SW 1271 (cell line): ENCODE measurements around the gene CDH18.
"Not testable (repeated sequence)": the region's sequence is repeated elsewhere in the genome, so short reads cannot be mapped to it uniquely, and the experiment has no call there.

Experiments used
- DNase-seq, 2 experiments: peaks; one replicate each; lab custom pipeline; 2025; lab: John Stamatoyannopoulos, UW

CDH18 gene

DNA sequence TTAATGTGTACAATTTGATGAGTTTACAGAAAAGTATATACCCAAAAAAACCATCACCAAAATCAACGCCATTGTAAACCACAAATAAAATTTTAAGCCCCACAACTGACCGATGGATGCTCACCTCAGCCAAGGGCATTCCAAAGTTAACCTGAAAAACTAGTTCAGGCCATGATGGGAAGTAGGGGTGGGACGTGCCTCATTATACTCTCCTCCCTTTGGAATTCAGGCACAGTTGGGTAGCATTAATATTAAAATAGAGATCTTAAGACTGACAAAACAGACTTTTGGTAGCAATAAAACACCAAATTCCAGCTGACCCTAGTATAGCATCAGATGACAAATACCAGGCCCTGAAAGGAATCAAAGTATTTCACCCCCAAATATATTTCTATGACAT is 129.0 kb downstream of the CDH18 start:
- DNase-seq = no peak

DNA sequence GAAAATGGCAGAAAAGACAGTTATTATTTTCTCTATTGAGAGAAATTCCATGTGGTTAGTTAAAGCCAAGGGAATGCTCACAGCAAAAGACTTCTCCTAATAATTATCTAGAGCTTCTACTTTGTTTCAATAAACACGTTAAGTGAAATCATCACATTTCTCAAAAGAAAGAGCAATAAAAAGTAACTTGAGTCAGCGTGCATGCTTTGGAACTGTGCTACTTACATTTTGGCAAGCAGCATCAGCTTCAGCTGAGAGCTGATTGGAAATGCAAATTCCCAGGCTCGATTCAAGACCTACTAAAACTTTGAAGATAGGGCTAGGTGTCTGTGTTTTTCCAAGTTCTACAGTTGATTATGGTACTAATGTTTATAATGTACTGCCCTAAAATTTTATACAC is 132.1 kb downstream of the CDH18 start:
- no peak for DNase-seq

- DNase-seq = no peak
Observed at GRCh38 chr5:19855453-19855852, 132.5 kb downstream of the CDH18 start.

DNA sequence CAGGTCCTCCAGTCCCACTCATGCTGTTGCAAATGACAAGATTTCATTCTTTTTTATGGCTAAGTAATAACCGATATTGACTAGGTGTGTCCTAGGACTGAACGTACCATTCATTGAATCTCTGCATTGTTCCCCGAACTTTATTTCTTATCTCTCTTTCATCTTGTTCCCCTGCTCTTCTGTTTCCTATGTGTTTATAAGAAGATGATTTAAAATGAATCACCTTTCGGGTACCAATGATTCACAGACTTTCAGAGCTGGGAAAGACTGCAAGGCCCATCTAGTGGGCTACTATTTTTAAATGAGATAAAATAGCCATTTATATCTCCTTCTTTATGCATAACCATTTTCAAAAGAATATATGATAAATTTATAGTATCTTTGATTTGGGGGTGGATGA is 133.0 kb downstream of the CDH18 start:
- DNase-seq = no peak

GRCh38 chr5:19853616-19854240 is 134.3 kb downstream of the CDH18 start:
- DNase-seq = peak; percentile 4 to 6

DNA sequence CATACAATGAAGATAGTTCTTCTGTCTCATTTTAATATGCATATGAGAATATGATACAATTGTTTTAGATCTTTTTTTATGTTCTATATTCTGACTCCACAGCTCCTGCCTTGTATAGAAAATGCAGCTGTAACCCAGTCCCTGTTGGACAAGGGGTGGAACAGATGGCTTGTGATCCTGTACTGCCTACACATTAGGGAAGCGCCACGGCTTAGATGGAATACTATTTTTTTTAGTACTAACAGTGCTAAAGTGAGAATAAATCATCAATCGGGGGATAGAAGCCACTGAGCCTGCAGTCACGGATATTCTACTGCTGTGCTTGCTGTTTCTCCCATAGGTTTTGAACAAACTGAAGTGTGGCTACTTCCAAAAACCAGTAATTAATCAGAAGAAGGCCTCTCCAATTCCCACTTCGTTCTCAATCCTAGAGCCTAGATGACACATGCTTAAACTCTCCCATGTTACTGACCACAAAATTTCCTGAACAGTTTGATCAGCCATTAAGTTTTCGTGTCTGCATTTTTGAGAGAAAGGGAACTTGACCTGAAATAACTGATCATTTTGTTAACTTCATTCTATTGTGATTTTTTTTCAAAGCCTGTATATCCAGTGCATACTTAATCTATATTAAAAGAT is 150.3 kb downstream of the CDH18 start:
- DNase-seq = no peak

DNA sequence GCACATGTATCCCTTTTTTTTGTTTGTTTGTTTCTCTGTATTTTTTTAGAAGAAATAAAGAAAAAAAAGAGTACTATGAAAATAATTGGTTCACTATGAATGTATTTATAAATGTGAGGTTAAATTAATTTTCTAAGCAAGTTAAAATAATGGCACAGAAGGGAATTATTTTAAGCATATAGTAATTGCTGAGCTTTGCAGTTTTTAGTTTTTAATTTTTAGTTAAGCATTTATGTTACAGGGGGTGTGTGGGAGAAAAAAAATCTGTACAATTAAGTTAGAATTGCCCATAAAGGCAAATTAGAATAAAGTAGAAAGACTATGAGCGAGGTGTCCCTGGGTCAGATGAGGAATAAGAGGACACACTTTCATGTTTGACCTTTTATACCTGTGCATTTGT is 152.6 kb downstream of the CDH18 start:
- no peak for DNase-seq

- DNase-seq = not testable (repeated sequence)
Observed at GRCh38 chr5:19812720-19813119, 175.3 kb downstream of the CDH18 start.

- DNase-seq = no peak
Observed at GRCh38 chr5:19806756-19807155, 181.2 kb downstream of the CDH18 start.

- no peak for DNase-seq
Observed at GRCh38 chr5:19802686-19803085, 185.3 kb downstream of the CDH18 start.

DNA sequence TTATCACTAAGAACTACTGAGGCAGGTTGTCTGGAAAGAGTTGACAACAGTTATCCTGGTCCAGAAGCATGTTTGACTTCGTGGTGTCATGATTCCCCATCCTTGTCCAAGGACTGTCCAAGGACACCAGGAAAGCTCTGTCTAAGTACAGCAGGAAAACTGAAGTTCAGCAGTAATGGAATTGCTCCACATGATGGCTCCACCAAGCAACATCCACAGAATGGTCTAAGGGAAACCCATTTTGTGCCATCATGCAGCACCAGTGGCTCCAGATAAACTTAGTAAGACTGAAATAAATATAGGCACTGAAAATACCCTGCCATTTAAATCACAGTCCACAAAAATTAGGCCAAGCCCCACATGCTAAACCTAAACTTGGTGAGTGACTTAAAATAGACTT is 192.8 kb downstream of the CDH18 start:
- peak in 1 of 2 experiments; percentile 36 for DNase-seq

GRCh38 chr5:19790829-19791466 is 197.1 kb downstream of the CDH18 start:
- DNase-seq = no peak

DNA sequence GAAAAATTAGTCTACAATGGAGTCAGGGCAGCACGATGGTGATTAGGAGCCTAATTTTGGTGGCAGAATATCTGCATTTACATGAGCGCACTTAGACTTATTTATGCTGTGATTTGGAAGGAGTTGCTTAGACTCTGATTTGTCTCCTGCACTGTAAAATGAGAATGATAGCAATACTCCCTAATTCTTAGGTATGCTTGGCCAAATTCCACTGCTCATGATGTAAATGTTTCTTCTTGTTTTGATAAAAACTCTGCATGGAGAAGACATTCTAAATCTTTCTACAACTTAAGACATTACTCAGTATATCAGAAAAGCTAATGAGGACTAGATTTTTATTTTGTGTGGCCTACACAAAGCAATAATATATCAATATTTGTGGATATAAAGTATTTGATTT is 205.4 kb downstream of the CDH18 start:
- no peak for DNase-seq

- DNase-seq = no peak
Observed at GRCh38 chr5:19777363-19777762, 210.6 kb downstream of the CDH18 start.

DNA sequence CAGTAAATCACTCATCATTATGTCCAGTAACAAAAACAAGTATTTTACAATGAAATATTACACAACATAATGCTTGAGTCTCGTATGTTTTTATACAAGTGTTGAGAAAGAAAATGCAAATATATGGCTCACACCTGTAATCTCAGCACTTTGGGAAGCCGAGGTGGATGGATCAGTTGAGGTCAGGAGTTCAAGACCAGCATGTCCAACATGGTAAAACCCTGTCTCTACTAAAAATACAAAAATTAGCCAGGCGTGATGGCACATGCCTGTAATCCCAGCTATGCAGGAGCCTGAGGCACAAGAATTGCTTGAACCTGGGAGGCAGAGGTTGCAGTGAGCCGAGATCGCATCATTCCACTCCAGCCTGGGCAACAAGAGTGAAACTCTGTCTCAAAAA is 211.1 kb downstream of the CDH18 start:
- not testable (repeated sequence) for DNase-seq

DNA sequence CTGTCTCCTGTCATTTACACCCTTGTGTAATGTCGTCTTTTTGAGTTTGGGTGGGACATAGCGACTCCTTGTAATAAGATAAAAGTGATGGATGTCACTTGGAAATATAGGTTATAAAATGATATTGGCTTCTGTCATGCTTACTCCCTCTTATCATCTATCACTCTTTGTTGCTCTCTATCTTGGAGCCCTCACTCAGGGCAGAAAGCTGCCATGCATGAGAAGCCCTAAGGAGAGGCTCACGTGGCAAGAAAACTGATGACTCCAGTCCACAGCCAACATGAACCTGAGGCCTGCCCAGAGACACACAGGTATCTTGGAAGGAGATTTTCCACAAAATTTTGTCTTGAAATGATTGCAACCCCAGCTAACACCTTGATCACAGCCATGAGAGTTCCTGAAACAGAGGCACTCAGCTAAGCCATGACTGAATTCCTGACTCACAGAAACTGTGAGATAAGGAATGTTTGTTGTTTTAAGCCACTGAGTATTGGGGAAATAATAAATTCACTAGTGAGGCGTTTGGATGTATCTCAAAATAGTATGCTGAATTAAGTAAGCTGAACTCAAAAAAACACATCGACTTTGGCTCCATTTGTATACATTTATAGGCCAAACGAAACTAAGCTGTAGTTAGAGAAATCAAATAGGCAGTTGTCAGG is 216.7 kb downstream of the CDH18 start:
- DNase-seq = no peak

GRCh38 chr5:19770396-19770795 is 217.6 kb downstream of the CDH18 start:
- DNase-seq = no peak

DNA sequence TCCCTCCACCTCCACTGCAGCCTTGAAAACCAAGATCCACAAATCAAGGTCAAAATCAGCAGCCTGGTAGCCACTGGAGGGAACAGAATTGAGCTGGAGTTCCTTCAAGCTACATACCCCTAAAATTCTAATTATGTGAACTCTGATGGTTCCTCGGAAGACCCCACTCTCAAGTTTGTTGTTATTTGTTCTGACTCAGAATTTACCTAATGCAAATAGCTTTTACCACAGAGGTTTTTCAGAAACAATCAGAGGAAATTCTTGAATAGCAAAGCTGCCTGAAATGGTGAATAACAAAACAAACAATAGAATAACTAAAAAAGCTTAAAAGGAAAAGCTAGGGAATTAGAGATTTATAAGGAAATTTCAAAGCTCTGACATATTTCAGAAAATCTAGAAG is 220.0 kb downstream of the CDH18 start:
- no peak for DNase-seq

DNA sequence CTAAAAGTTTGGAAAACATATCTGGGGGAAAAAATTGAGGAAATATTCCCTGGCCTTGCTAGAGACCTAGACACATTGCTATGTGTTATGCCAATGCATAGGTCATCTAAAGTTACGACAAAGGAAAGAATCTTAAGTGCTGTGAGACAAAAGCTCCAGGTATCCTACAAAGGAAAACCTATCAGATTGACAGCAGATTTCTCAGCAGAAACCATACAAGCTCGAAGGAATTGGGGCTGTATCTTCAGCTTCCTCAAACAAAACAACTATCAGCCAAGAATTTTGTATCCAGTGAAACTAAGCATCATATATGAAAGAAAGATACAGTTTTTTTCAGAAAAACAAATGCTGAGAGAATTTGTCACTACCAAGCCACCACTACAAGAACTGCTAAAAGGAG is 234.4 kb downstream of the CDH18 start:
- DNase-seq = no peak

- DNase-seq = no peak
Observed at GRCh38 chr5:19751326-19751725, 236.7 kb downstream of the CDH18 start.

DNA sequence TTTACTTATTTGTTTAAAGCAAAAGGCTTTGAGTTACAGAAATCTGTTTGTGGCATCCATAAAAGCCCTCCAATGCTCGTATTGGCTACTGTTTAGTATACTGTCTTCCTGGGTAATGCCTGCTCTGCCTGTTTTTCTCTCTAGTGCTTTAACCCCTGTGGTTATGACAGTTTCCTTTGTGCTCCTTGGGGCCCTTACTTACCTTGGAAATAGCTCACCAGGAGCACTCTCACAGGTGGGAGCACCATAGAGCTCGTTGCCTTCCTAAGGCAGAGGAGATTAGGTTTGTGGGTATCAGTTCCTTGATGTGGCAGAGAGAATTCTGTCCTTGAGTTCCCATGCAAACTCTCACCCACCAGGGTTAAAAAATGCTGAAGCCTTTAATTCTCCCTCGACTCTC is 242.8 kb downstream of the CDH18 start:
- no peak for DNase-seq

DNA sequence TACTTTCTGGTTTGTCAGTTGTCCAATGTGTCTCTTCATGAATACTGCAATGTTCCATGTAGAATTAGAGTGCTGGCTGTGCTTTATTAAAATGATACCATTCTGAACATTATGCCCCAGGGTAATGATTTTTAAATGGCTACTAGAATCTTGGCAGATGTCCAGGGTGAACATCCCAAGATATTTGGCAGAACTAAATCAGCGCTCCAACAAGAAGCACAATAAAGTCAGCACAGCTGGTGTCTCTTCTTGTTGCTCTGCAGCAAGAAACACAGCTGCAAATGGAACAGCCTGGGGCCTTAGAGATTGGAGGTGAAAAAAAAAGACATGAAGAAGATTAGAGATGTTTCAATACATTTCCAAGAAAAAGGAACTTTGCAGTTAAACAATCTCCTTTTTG is 248.3 kb downstream of the CDH18 start:
- no peak for DNase-seq

DNA sequence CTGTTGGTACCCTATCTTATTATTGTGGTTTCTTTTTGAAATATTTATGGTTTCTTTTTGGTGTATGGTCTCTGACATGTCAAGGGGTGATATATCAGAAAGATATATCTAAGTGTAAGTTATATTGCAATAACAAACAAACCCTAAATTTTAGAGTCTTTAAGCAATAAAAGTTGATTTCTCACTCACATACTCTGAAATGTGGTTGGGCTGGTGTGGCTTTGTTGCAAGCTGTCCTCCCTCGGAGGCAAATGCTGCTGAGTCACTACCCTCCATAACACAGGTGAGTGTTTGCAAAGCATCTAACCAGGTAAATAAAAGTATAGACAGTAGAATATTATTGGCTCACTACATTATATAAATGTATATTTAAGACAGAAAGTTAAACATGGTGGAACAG is 253.2 kb downstream of the CDH18 start:
- DNase-seq = no peak
